NCI-H2227 (cell line): ENCODE results near the gene NRXN3.

Experiments used
- DNase-seq: peaks from one replicate; lab custom pipeline; 2025; ENCODE audit not compliant: unreplicated experiment; lab: John Stamatoyannopoulos, UW

Gene NRXN3

GRCh38 chr14:79548836-79549235 is 1378.7 kb downstream of the NRXN3 start:
- no peak for DNase-seq

- DNase-seq, result no peak
Observed at GRCh38 chr14:79549515-79549914, 1379.3 kb downstream of the NRXN3 start.

- no peak for DNase-seq
Observed at GRCh38 chr14:79551523-79551922, 1381.3 kb downstream of the NRXN3 start.

- DNase-seq, result no peak
Observed at GRCh38 chr14:79552778-79553177, 1382.6 kb downstream of the NRXN3 start.

GRCh38 chr14:79554816-79555215 is 1384.6 kb downstream of the NRXN3 start:
- DNase-seq, result no peak

- no peak for DNase-seq
Observed at GRCh38 chr14:79555429-79555828, 1385.3 kb downstream of the NRXN3 start.

GRCh38 chr14:79557309-79557708 is 1387.1 kb downstream of the NRXN3 start:
- DNase-seq, result no peak

GRCh38 chr14:79562185-79562584 is 1392.0 kb downstream of the NRXN3 start:
- no peak for DNase-seq

- no peak for DNase-seq
Observed at GRCh38 chr14:79564371-79564770, 1394.2 kb downstream of the NRXN3 start.

GRCh38 chr14:79567306-79567705 is 1397.1 kb downstream of the NRXN3 start:
- no peak for DNase-seq

GRCh38 chr14:79568594-79568993 is 1398.4 kb downstream of the NRXN3 start:
- DNase-seq, result peak; percentile 25

- no peak for DNase-seq
Observed at GRCh38 chr14:79569072-79569471, 1398.9 kb downstream of the NRXN3 start.

- DNase-seq, result no peak
Observed at GRCh38 chr14:79570648-79571047, 1400.5 kb downstream of the NRXN3 start.

GRCh38 chr14:79571366-79571765 is 1401.2 kb downstream of the NRXN3 start:
- no peak for DNase-seq

GRCh38 chr14:79573486-79573885 is 1403.3 kb downstream of the NRXN3 start:
- no peak for DNase-seq

- DNase-seq, result no peak
Observed at GRCh38 chr14:79575032-79575431, 1404.9 kb downstream of the NRXN3 start.

GRCh38 chr14:79576424-79576823 is 1406.3 kb downstream of the NRXN3 start:
- DNase-seq, result no peak

GRCh38 chr14:79578470-79578869 is 1408.3 kb downstream of the NRXN3 start:
- DNase-seq, result peak; percentile 58

GRCh38 chr14:79580414-79580813 is 1410.2 kb downstream of the NRXN3 start:
- DNase-seq, result no peak

GRCh38 chr14:79580906-79581305 is 1410.7 kb downstream of the NRXN3 start:
- DNase-seq, result no peak

- DNase-seq, result no peak
Observed at GRCh38 chr14:79581912-79582576, 1411.9 kb downstream of the NRXN3 start.

GRCh38 chr14:79583738-79584408 is 1413.7 kb downstream of the NRXN3 start:
- no peak for DNase-seq

- DNase-seq, result no peak
Observed at GRCh38 chr14:79584679-79585078, 1414.5 kb downstream of the NRXN3 start.
